ENCODE data around the gene KCNMA1.
"Not testable (repeated sequence)": the region's sequence is repeated elsewhere in the genome, so short reads cannot be mapped to it uniquely, and the experiment has no call there.

The KCNMA1 gene

GRCh38 chr10:77357185-77357584, 280.4 kb downstream of the KCNMA1 start:
- no peak for DNase-seq

GRCh38 chr10:77355844-77356243, 281.8 kb downstream of the KCNMA1 start:
- DNase-seq: no peak

GRCh38 chr10:77351386-77351785, 286.2 kb downstream of the KCNMA1 start:
- DNase-seq: peak; percentile 39

- no peak for DNase-seq
These were observed 286.9 kb downstream of the KCNMA1 start for GRCh38 chr10:77350711-77351119.

GRCh38 chr10:77350134-77350533, 287.5 kb downstream of the KCNMA1 start:
- no peak for DNase-seq

- DNase-seq: no peak
These were observed 288.4 kb downstream of the KCNMA1 start for GRCh38 chr10:77349226-77349625.

- DNase-seq: no peak
These were observed 288.9 kb downstream of the KCNMA1 start for GRCh38 chr10:77348751-77349150.

GRCh38 chr10:77348082-77348481, 289.5 kb downstream of the KCNMA1 start:
- no peak for DNase-seq

- no peak for DNase-seq
These were observed 290.6 kb downstream of the KCNMA1 start for GRCh38 chr10:77347052-77347451.

GRCh38 chr10:77341055-77341454, 296.6 kb downstream of the KCNMA1 start:
- DNase-seq: no peak

- DNase-seq: not testable (repeated sequence)
These were observed 297.7 kb downstream of the KCNMA1 start for GRCh38 chr10:77339872-77340271.

- no peak for DNase-seq
These were observed 298.4 kb downstream of the KCNMA1 start for GRCh38 chr10:77339166-77339565.

- DNase-seq: no peak
These were observed 299.5 kb downstream of the KCNMA1 start for GRCh38 chr10:77338143-77338542.

GRCh38 chr10:77334501-77334900, 303.1 kb downstream of the KCNMA1 start:
- DNase-seq: no peak

GRCh38 chr10:77333610-77334340, 303.8 kb downstream of the KCNMA1 start:
- peak; percentile 32 for DNase-seq

- peak; percentile 95 for DNase-seq
These were observed 305.4 kb downstream of the KCNMA1 start for GRCh38 chr10:77332256-77332655.

GRCh38 chr10:77328272-77328816, 309.3 kb downstream of the KCNMA1 start:
- no peak for DNase-seq

- DNase-seq: no peak
These were observed 312.4 kb downstream of the KCNMA1 start for GRCh38 chr10:77325233-77325537.

- no peak for DNase-seq
These were observed 315.8 kb downstream of the KCNMA1 start for GRCh38 chr10:77321838-77322237.

- DNase-seq: no peak
These were observed 316.6 kb downstream of the KCNMA1 start for GRCh38 chr10:77320971-77321471.

GRCh38 chr10:77319557-77319956, 318.1 kb downstream of the KCNMA1 start:
- no peak for DNase-seq

GRCh38 chr10:77318739-77319138, 318.9 kb downstream of the KCNMA1 start:
- no peak for DNase-seq

GRCh38 chr10:77317221-77317620, 320.4 kb downstream of the KCNMA1 start:
- no peak for DNase-seq

GRCh38 chr10:77315496-77316129, 322.0 kb downstream of the KCNMA1 start:
- peak; percentile 52 for DNase-seq
